Measurements from ENCODE around the gene OR1I1.

The OR1I1 gene

GRCh38 chr19:15141143-15141542, 59.1 kb downstream of the OR1I1 start:
- H3K36me3 ChIP-seq (ENCODE audit: low read length), result no peaks in the 10 kb centered on the region
- H3K27me3 ChIP-seq (ENCODE audit: low read length), result no peaks in the 10 kb centered on the region
- H3K27ac ChIP-seq (ENCODE audit: low read depth, low read length), result no peak overlapping the region
- no peak overlapping the region for H3K4me2 ChIP-seq (ENCODE audit: low read depth, low read length, poor library complexity, severe bottlenecking)
- H3F3A ChIP-seq (ENCODE audit: insufficient read depth), result no peaks in the 10 kb centered on the region
- no peaks in the 10 kb centered on the region for H3K9me2 ChIP-seq (replicated peaks; ENCODE audit: insufficient read depth, low read length)
- no peak overlapping the region for H3K4me3 ChIP-seq (ENCODE audit: insufficient read depth, low read length, poor library complexity, severe bottlenecking)
- H3K9ac ChIP-seq (ENCODE audit: low read length), result no peak overlapping the region
- no peaks in the 10 kb centered on the region for H3K9me3 ChIP-seq (ENCODE audit: insufficient read depth, low read length)
- H4K20me1 ChIP-seq (ENCODE audit: low read depth, low read length), result no peaks in the 10 kb centered on the region
- no peak overlapping the region for H2AFZ ChIP-seq (ENCODE audit: low read depth, low read length, severe bottlenecking)
- TF ChIP-seq EZH2phosphoT487 (conservative IDR thresholded peaks at IDR 0.05; ENCODE audit: low read length), result no peak
- TF ChIP-seq CTCF (IDR thresholded peaks at IDR 0.05; ENCODE audit: insufficient read depth, low read length, poor library complexity, severe bottlenecking), result no peak
- H3K79me2 ChIP-seq (ENCODE audit: insufficient read depth, low read length), result no peaks in the 10 kb centered on the region

GRCh38 chr19:15142313-15142712, 60.3 kb downstream of the OR1I1 start:
- H4K20me1 ChIP-seq (ENCODE audit: low read depth, low read length), result no peaks in the 10 kb centered on the region
- TF ChIP-seq CTCF (IDR thresholded peaks at IDR 0.05; ENCODE audit: insufficient read depth, low read length, poor library complexity, severe bottlenecking), result no peak
- TF ChIP-seq EZH2phosphoT487 (conservative IDR thresholded peaks at IDR 0.05; ENCODE audit: low read length), result no peak
- H3K9me2 ChIP-seq (replicated peaks; ENCODE audit: insufficient read depth, low read length), result no peaks in the 10 kb centered on the region
- H2AFZ ChIP-seq (ENCODE audit: low read depth, low read length, severe bottlenecking), result no peak overlapping the region
- no peak overlapping the region for H3K27ac ChIP-seq (ENCODE audit: low read depth, low read length)
- no peak overlapping the region for H3K9ac ChIP-seq (ENCODE audit: low read length)
- no peak overlapping the region for H3K4me2 ChIP-seq (ENCODE audit: low read depth, low read length, poor library complexity, severe bottlenecking)
- H3K4me3 ChIP-seq (ENCODE audit: insufficient read depth, low read length, poor library complexity, severe bottlenecking), result no peak overlapping the region
- no peaks in the 10 kb centered on the region for H3K79me2 ChIP-seq (ENCODE audit: insufficient read depth, low read length)
- no peaks in the 10 kb centered on the region for H3K36me3 ChIP-seq (ENCODE audit: low read length)
- H3F3A ChIP-seq (ENCODE audit: insufficient read depth), result no peaks in the 10 kb centered on the region
- no peaks in the 10 kb centered on the region for H3K9me3 ChIP-seq (ENCODE audit: insufficient read depth, low read length)
- H3K27me3 ChIP-seq (ENCODE audit: low read length), result no peaks in the 10 kb centered on the region

Measured in SU-DHL-6 (cell line).